NCI-H345 (cell line): ENCODE measurements around the gene GLB1L.
A peak's percentile ranks its signal among the peaks of the same experiment; 100 is the strongest.

Source experiments
- DNase-seq: peaks from one replicate; lab custom pipeline; 2025; lab: John Stamatoyannopoulos, UW

Gene GLB1L

GRCh38 chr2:219221957-219222518, 23.2 kb downstream of the GLB1L start:
- no peak for DNase-seq

- no peak for DNase-seq
These were observed 24.4 kb downstream of the GLB1L start for GRCh38 chr2:219220652-219221402.

GRCh38 chr2:219219784-219220532, 25.3 kb downstream of the GLB1L start:
- DNase-seq, result no peak

GRCh38 chr2:219218732-219219701, 26.2 kb downstream of the GLB1L start, which contains the start of gene ABCB6:
TSS of gene ABCB6 (minus strand) at chr2:219218958. CDS start at chr2:219218673, 285 bp downstream.
- DNase-seq, result peak; percentile 96

GRCh38 chr2:219218217-219218731, 27.0 kb downstream of the GLB1L start:
- peak; percentile 67 for DNase-seq

GRCh38 chr2:219216535-219216915, 28.7 kb downstream of the GLB1L start:
- DNase-seq, result no peak

GRCh38 chr2:219215871-219216534, 29.2 kb downstream of the GLB1L start:
- no peak for DNase-seq

GRCh38 chr2:219214786-219215185, 30.5 kb downstream of the GLB1L start:
- no peak for DNase-seq

GRCh38 chr2:219214141-219214540, 31.1 kb downstream of the GLB1L start:
- DNase-seq, result no peak

GRCh38 chr2:219213486-219214071, 31.7 kb downstream of the GLB1L start:
- DNase-seq, result no peak

- DNase-seq, result no peak
These were observed 32.2 kb downstream of the GLB1L start for GRCh38 chr2:219213026-219213415.

GRCh38 chr2:219210886-219211362, 34.3 kb downstream of the GLB1L start:
- no peak for DNase-seq

- no peak for DNase-seq
These were observed 34.9 kb downstream of the GLB1L start for GRCh38 chr2:219210196-219210885.

GRCh38 chr2:219209236-219210195, 35.7 kb downstream of the GLB1L start:
- no peak for DNase-seq

- DNase-seq, result no peak
These were observed 37.1 kb downstream of the GLB1L start for GRCh38 chr2:219207884-219208740.

GRCh38 chr2:219207134-219207883, 37.9 kb downstream of the GLB1L start:
- no peak for DNase-seq
